Caki2 (cell line): ENCODE measurements around the gene PGGHG. TPM values are rescaled to one million over a fixed set of nuclear protein-coding genes. Genes with fewer than 3 reads are reported as not detected.
"Not testable (repeated sequence)": the region's sequence is repeated elsewhere in the genome, so short reads cannot be mapped to it uniquely, and the experiment has no call there.

ENCODE experiments used
- DNase-seq: peaks from one replicate; pipeline ENCODE4 v3.0.0-alpha.2; 2015; ENCODE audit warnings: low read depth
- in situ Hi-C: cut with HindIII; loops from 2 replicates; pipeline ENCODE4 v1.10.0; 2016; ENCODE audit warnings: low sequenced_read_pairs, low pct_unique_long_range_greater_than_20kb, mixed read lengths
- total RNA-seq: library from RNA; depleted of rRNA; stranded (reverse); fragments of >200 nt; shearing (Covaris generic); gene quantifications from 2 replicates; pipeline ENCODE4 v1.2.3, GENCODE V29; 2014; ENCODE audit warnings: low replicate concordance

Gene PGGHG
- total RNA-seq, 1 experiment from 2014 or later: 11.2 TPM

DNA sequence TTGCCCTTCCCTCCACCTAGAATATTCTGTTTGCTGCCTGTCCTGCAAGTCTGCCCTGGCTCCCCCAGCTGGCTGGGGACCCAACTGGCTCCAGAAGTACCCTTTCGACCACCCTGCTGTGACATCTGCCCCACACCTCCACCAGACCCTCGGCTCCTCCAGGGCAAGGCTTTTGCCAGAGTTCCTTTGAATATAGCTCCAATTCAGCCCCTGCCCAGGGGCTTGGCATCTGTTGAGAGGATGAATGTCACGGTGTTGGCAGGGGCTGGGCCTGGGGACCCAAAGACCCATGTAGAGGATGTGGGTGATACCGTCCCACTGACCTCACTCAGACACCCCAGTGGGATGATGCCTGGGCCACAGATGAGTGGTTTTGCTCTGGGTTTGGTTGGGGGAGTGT lies 6.8 kb upstream of the PGGHG start:
- in situ Hi-C loops: no loop called here

DNA sequence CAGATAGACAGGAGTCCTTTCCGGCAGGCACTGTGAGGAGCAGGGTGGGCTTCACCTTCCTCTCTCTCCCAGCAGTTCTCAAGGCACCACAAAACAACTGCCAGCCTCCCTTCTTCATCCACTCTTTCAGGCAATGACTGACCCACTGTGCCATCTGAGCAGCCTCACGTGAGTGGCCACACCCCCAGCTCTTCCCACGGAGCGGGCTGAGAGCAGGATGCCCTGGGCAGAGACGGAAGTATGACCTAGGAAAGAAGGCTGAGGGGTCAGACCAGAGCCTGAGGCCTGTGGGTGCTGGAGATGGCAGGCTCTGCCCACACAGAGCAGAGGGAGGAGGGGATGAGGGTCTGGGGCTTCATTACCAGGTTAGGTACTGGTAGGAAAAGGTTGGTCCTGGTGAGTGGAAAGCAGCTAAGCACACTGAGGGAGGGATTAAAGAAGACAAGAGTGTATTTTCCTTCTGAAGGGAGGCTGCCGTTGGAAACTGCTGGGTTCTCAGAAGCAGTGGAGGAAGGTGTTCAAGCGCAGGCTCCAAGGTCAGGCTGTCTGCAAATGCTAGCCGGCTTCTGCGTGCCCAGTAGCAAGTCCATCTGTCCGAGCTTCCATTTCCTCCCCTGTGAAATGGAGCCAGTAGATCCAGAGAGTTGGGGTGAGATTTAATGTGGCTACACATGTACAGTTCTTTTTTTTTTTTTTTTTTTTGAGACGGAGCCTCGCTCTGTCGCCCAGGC lies 6.1 kb upstream of the PGGHG start:
- in situ Hi-C loops: no loop called here
- no peak for DNase-seq

More for the DNA sequence above, 6.8 kb upstream of the PGGHG start:
- DNase-seq: no peak

DNA sequence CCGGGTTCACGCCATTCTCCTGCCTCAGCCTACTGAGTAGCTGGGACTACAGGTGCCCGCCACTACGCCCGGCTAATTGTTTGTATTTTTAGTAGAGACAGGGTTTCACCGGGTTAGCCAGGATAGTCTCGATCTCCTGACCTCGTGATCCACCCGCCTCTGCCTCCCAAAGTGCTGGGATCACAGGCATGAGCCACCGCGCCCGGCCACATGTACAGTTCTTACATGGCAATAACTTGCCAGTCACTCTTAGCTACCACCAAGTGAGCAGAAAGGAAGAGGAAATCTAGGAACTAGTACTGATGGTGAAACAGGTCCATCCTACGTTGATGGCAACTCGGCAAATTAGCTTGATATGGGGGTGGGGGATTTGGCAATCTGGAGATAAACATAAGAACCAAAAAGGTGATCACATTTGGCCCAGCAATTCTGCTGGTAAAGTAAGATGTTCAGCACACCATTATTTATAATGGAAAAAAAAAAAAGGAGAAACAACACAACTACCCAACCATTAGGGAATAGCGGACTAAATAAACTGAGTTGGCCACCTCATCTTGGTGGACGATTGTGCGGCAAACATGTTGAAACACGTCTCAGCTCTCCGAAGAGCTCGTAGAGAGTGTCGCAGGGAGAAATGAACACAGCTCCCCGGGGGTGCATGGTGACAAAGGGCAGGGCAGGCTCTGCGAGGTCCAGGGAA lies 5.4 kb upstream of the PGGHG start:
- in situ Hi-C loops: no loop called here
- DNase-seq: no peak

DNA sequence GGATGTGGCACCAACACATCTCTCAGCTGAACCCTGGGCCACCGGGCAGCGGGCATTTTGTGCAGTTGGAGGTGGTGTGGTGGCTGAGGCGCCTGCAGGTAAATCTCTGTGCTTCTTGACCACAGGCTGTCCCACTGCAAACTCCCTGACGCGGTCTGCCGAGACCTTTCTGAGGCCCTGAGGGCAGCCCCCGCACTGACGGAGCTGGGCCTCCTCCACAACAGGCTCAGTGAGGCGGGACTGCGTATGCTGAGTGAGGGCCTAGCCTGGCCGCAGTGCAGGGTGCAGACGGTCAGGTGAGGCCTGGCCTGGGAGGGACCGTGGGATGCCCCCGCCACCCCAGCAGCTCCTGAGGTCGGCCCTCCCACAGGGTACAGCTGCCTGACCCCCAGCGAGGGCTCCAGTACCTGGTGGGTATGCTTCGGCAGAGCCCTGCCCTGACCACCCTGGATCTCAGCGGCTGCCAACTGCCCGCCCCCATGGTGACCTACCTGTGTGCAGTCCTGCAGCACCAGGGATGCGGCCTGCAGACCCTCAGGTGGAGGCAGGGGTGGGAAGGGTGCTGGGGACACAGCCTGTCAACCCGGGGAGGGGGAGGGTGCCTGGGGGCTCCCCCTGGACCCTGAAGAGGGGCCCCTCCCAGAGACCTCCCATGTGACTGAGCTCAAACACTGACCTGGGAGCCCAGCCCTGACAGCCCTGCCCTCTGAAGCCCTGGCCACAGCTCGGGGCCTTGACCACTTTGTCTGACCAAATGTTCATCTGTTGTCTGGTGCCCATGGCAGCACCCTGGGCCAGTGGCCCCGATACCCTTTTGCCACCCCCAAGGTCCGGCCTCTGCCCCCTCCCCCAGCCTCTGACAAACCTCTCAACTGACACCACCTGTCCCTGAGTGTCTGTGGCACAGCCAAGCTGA lies 4.6 kb upstream of the PGGHG start:
- no peak for DNase-seq
- in situ Hi-C loops: no loop called here

DNA sequence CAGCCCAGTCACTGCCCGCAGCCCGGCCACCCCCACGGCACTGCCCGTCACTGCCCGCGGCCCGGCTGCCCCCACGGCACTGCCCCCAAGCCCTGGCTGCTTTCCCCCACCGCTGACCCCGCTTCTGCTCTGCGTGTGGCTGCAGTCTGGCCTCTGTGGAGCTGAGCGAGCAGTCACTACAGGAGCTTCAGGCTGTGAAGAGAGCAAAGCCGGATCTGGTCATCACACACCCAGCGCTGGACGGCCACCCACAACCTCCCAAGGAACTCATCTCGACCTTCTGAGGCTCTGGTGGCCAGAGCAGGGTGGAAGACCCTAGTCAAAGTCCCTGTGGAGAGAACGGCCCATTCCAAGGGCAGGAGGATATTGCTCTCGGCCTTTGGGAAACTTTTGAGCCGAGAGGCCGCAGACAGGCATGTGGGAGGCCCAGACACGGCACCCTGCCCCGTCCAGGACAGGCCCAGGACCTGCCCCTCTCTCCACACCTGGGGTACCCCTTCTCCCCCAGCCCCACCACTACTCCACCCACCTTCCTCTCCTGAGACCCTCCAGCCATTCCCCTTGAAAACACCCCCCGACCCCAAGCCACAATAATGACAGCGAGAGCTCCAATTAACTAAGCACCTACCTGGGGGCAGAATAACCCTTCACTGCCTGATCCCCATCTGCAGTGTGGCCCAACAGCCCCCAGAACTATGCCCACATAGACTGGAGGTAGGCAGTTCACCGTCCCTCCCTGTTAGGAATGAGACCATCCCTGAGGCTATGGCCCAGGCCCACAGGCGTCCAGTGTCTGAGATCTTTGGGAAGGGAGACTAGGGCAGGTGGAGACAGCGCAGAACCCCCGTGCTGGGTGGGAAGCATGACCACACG lies 3.7 kb upstream of the PGGHG start:
- DNase-seq: no peak
- in situ Hi-C loops: no loop called here

DNA sequence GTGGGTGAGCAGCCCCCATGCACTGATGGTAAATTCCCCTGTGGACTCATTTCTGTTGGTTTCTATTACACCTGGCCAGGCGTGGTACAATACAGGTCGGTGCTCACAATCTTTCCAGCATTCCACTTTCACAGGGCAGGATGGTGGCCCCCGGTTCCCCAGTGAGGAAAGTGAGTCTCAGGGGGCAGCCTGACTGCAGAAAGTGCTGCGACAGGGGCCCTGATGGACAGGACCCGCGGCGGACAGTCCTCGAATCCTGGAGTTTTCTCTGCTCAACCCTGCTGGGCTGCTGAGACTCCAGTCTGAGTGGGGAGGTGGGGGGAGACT lies 3.1 kb upstream of the PGGHG start:
- DNase-seq: no peak
- in situ Hi-C loops: no loop called here

DNA sequence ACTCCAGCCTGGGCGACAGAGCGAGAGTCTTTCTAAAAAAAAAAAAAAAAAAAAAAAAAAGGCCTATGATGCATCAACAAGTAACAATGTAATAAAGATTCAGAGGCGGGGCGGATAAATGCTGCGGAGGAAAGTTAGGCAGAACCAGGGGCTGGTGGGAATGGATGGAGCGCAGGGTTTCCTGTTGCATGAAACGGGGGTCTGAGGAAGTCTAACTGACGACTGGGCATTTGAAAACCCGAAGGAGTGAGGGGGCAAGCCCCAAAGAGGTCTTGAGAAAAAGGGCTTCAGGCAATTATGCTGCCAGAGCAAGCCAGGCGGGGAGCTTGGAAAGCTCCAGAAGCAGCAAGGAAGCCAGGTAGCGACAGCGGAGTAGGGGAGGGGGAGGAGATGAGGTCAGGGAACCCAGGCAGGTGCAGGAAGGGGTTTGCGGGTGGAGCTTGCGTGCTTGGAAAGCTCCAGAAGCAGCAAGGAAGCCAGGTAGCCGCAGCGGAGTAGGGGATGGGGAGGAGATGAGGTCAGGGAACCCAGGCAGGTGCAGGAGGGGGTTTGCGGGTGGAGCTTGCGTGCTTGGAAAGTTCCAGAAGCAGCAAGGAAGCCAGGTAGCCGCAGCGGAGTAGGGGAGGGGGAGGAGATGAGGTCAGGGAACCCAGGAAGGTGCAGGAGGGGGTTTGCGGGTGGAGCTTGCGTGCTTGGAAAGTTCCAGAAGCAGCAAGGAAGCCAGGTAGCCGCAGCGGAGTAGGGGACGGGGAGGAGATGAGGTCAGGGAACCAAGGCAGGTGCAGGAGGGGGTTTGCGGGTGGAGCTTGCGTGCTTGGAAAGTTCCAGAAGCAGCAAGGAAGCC lies 1.7 kb upstream of the PGGHG start:
- DNase-seq, in situ Hi-C loops: not testable (repeated sequence)

DNA sequence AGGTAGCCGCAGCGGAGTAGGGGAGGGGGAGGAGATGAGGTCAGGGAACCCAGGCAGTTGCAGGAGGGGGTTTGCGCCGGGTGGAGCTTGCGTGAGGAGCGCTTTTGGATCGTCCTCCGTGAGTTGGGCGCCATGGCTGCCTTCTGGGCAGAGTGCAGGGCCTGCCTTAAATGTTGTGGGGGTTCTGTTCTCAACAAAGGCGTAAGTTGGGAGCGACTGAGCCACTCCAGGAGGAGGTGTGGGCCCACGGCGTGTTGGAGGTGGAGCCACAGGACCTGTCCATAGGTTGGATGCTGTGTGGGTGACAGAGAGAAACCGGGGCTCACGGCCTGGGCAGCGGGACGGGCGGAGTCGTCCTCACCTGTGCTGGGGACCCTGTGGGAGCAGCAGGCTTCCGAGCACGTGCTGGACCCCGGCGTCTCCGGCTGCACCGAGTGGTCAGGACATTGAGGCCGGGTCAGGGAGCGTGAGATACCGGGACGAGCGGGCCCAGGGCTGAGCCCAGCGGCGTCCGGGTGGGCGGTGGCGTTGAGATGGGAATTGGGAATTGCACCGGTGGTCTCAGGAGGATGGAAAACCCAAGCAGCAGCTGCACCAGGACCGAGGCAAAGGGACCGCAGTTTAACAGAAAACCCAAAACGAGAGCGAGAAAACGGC lies 977 bp upstream of the PGGHG start:
- in situ Hi-C loops: no loop called here

DNA sequence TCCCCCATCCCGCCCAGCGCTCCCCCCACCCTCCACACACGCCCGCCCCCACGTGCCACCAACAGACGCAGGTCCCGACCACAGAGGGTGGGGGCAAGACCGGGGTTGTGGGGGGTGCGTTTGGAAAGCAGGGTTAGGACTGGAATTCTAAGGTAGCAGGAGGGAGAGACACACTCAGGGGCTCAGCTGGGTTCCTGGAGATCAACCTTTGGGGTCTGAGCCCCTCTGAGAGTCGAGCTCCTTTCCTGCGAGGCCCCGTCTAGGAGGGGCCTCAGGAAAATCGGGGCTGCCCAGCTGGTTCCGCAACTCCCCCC lies 429 bp downstream of the PGGHG start:
- in situ Hi-C loops: no loop called here
- DNase-seq: no peak

More for the DNA sequence above, 977 bp upstream of the PGGHG start:
- no peak for DNase-seq

DNA sequence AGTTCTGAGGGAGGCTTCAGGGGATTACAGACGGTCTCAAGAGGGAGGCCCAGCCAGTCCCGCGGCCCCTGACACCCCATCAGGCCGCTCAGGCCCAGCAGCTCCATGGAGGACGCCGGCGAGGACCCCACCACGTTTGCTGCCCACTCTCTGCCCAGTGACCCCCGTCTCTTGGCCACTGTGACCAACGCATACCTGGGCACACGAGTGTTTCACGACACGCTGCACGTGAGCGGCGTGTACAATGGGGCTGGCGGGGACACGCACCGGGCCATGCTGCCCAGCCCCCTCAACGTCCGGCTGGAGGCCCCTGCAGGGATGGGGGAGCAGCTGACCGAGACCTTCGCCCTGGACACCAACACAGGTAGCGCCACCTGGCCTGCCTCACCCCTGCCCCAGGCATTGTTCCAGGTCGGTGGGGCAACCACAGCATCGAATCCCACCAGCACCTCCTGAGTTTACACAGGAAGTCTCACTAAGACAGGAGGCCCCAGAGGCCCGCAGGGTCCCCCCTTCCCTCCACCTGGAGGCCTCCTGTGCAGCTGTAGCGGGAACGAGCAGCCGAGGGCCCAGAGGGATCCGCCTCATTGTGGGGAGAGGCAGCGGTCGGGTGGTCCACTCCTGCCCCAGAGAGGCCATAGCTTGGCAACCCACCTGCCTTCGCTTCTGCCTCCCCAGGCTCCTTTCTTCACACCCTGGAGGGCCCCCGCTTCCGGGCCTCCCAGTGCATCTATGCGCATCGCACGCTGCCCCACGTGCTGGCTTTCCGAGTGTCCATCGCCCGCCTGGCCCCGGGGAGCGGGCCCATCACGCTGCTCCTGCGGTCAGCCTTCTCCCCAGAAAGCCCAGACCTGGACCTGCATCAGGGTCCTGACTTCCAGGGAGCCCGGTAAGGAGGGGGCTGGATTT lies 1.0 kb downstream of the PGGHG start:
- DNase-seq: no peak
- in situ Hi-C loops: no loop called here

DNA sequence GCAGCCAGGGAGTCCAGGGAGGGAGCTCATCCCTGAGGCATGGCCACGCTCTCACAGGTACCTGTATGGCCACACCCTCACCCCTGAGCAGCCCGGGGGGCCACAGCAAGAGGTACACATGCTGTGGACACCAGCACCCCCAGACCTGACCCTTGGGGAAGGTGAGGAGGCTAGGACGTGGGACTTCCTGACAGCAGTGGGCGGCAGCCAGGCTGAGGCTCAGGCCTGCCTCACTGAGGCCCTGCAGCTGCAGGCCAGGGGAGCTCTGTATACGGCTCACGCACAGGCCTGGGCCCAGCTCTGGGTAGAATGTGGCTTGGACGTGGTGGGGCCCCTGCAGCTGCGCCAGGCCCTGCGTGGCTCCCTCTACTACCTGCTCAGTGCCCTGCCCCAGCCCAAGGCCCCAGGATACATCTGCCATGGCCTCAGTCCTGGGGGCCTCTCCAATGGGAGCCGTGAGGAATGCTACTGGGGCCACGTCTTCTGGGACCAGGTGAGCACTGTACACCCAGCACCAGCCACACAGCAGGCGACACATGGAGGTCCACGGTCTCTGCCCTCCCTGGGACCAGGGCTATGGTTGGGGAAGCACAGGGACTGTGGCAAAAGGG lies 1.8 kb downstream of the PGGHG start:
- in situ Hi-C loops: no loop called here
- DNase-seq: no peak

DNA sequence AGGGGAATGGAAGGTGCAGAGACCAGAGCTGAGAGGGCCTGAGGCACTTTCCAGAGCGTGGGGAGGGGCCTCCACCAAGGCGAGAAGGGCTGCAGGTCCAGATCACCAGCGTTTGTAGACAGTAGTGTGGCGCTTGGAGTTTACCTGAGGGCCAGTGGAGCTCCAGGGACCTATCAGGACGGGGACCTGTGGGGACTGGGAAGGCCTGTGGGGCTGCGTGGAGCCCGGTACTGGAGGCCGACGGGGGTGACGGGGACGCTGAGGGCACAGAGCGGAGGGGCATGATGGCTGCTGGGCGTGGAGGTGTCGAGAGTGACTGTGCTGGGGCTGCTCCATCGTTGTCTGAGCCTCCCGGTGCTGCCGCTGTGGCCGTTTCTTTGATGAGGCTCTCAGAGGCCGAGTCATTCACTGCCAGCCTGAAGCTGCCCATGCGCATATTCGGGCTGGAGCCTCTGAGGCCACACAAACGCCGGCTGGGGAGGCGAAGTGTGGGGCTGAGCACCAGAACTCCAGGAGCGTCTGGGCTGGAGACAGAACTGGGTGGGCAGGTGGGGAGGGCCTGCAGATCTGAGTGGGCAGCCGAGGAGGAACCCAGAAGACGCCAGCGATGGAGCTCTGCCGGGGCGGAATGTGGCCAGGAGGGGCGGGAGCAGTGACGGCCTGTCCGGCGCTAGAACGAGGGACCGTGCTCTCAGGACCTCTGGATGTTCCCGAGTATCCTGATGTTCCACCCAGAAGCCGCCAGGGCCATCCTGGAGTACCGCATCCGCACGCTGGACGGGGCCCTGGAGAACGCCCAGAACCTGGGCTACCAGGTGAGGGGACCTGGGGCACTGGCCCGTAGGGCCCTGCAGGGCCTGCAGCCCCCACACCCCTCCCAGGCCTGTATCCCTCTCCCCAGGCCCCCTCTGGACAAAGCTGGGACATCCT lies 2.6 kb downstream of the PGGHG start:
- DNase-seq: no peak
- in situ Hi-C loops: no loop called here

DNA sequence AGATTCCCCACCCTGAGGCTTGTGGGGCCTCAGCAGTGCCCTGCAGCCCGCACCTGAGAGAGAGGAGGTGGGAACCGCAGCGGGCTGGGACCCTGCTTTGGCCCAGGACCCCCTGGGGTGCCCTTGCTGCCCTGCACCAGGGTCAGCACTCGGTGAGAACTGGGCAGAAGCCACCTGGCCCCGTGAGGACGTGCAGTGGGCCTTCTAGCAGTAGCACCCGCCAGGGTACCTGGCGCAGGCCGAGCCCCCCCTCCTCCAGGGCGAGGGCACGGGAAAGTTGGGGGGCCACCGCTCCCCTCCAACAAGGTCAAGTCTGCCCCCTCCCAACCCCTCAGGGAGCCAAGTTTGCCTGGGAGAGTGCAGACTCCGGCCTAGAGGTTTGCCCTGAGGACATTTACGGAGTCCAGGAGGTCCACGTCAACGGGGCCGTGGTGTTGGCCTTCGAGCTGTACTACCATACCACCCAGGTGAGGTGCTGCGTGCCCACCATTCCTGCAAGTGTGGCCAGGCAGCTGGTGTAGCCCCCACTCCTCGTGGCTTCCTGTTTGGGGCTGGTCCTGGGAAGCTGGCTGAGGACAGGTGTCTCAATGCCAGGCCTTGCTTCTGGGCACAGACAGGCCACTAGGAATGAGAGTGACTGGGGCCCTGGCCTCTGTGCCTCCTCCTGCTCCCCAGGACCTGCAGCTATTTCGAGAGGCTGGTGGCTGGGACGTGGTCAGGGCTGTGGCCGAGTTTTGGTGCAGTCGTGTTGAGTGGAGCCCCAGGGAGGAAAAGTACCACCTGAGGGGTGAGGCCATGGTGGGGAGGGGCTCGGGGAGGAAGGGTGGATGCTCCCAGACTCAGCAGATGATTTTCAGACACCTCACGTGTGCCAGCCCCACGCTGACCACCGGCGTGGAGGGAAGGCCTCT lies 3.5 kb downstream of the PGGHG start:
- no peak for DNase-seq
- in situ Hi-C loops: no loop called here

DNA sequence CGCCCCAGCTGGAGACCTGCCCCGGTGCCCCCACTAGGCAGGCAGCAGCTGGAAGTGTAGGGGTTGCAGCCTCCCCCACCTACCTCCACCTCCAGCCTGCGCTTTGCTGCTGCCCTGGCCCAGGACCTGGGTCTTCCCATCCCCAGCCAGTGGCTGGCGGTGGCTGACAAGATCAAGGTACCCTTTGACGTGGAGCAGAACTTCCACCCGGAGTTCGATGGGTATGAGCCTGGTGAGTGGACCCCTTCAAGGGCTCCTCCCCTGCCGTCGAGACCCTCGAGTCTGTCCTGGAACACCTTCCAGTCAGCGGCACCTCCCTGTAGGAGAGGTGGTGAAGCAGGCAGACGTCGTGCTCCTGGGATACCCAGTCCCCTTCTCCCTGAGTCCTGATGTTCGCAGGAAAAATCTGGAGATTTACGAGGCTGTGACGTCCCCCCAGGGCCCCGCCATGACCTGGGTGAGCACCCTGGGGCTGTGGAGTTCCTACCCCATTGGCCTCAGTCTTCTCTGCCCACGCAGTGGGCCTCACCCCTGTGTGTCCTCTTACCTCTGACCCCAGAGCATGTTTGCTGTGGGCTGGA lies 4.4 kb downstream of the PGGHG start:
- in situ Hi-C loops: no loop called here
- DNase-seq: no peak
